IMR-90 (cell line): ENCODE data around the gene KLHL28. TPM values are rescaled to one million over a fixed set of nuclear protein-coding genes. Genes with fewer than 3 reads are reported as not detected.
A peak's percentile ranks its signal among the peaks of the same experiment; 100 is the strongest.

Experiments used
- ATAC-seq: fragments of 200-7000 bp; cut with Tn5 transposase; 2 replicates; pipeline ENCODE4 v1.9.1; 2020; ENCODE audit warnings: low read depth, mild to moderate bottlenecking, moderate library complexity
- BruUV-seq: library from RNA; stranded (reverse); fragments of 400-500 nt; replicated peaks from 2 replicates; lab custom pipeline; 2021; lab: Mats Ljungman, UMichigan
- CTCF ChIA-PET: fragments of 300-600 bp; formaldehyde crosslinking; extraction: SDS; loops from one replicate; lab custom pipeline; 2021; ENCODE audit warnings: antibody characterized with exemption; lab: Yijun Ruan, JAX
- POLR2A ChIA-PET: fragments of 300-600 bp; sonication (Branson Sonifier 250); formaldehyde crosslinking; loops from one replicate; lab custom pipeline; 2022; ENCODE audit warnings: antibody characterized with exemption; ENCODE audit not compliant: unreplicated experiment; lab: Charles Lee
- DNase-seq: peaks from one replicate; pipeline ENCODE4 v3.0.0; 2013
- H2AFZ ChIP-seq: replicated peaks from 2 replicates; pipeline ENCODE3; 2013; ENCODE audit warnings: low read length, mild to moderate bottlenecking; ENCODE audit not compliant: poor library complexity
- H2AK5ac ChIP-seq: 2 replicates; pipeline ENCODE4 v1.6.1; 2013; ENCODE audit warnings: low read depth, low read length, inconsistent platforms
- H2AK9ac ChIP-seq: replicated peaks from 2 replicates; pipeline ENCODE3; 2013; ENCODE audit warnings: mild to moderate bottlenecking, low read depth, low read length, moderate library complexity; ENCODE audit not compliant: poor library complexity
- H2BK120ac ChIP-seq: 2 replicates; pipeline ENCODE4 v1.6.1; 2013; ENCODE audit warnings: low read depth, low read length, inconsistent platforms
- H2BK15ac ChIP-seq: 3 replicates; pipeline ENCODE4 v1.6.1; 2013; ENCODE audit warnings: low read depth, low read length, inconsistent platforms
- H2BK20ac ChIP-seq: 2 replicates; pipeline ENCODE4 v1.6.1; 2013; ENCODE audit warnings: low read depth, mild to moderate bottlenecking, inconsistent platforms, low read length, moderate library complexity
- H2BK5ac ChIP-seq: 2 replicates; pipeline ENCODE4 v1.6.1; 2013; ENCODE audit warnings: mild to moderate bottlenecking, low read depth, low read length, inconsistent platforms; ENCODE audit not compliant: poor library complexity, severe bottlenecking
- H3K14ac ChIP-seq: replicated peaks from 2 replicates; pipeline ENCODE4 v1.6.1; 2013; ENCODE audit warnings: low read depth, low read length, inconsistent platforms
- H3K18ac ChIP-seq: 2 replicates; pipeline ENCODE4 v1.6.1; 2013; ENCODE audit warnings: low read depth, low read length, control low read depth
- H3K23ac ChIP-seq: 2 replicates; pipeline ENCODE4 v1.6.1; 2013; ENCODE audit warnings: low read depth, low read length, inconsistent platforms
- H3K27ac ChIP-seq: 2 replicates; pipeline ENCODE4 v1.5.1; 2013; ENCODE audit warnings: mild to moderate bottlenecking, control low read depth, low read length; ENCODE audit not compliant: insufficient read depth
- H3K27me3 ChIP-seq: 2 replicates; pipeline ENCODE4 v1.6.1; 2013; ENCODE audit warnings: low read length; ENCODE audit not compliant: control insufficient read depth, insufficient read depth
- H3K36me3 ChIP-seq: 2 replicates; pipeline ENCODE4 v1.6.1; 2013; ENCODE audit warnings: low read length, mixed read lengths; ENCODE audit not compliant: control insufficient read depth, insufficient read depth
- H3K4ac ChIP-seq: 2 replicates; pipeline ENCODE4 v1.6.1; 2013; ENCODE audit warnings: low read depth, low read length, inconsistent platforms
- H3K4me1 ChIP-seq: 2 replicates; pipeline ENCODE4 v1.6.1; 2013; ENCODE audit warnings: low read length, mixed read lengths; ENCODE audit not compliant: control insufficient read depth, insufficient read depth
- H3K4me2 ChIP-seq: 2 replicates; pipeline ENCODE4 v1.6.1; 2013; ENCODE audit warnings: low read depth, mild to moderate bottlenecking, control low read depth, low read length, moderate library complexity
- H3K4me3 ChIP-seq: 2 replicates; pipeline ENCODE4 v1.5.1; 2013; ENCODE audit warnings: low read depth, mild to moderate bottlenecking, control low read depth, low read length, moderate library complexity; ENCODE audit not compliant: insufficient read depth
- H3K56ac ChIP-seq: 2 replicates; pipeline ENCODE4 v1.6.1; 2013; ENCODE audit warnings: low read length, inconsistent platforms; ENCODE audit not compliant: insufficient read depth; ENCODE audit errors: extremely low read depth
- H3K79me1 ChIP-seq, 2 experiments: 2 replicates each; pipeline ENCODE4 v1.6.1; 2013; ENCODE audit warnings: low read length in 2 of 2, inconsistent platforms in 1 of 2, low read depth in 1 of 2
- H3K9ac ChIP-seq: 2 replicates; pipeline ENCODE4 v1.6.1; 2013; ENCODE audit warnings: low read depth, low read length, control low read depth
- H3K9me1 ChIP-seq: 2 replicates; pipeline ENCODE4 v1.6.1; 2013; ENCODE audit warnings: low read length, inconsistent platforms; ENCODE audit not compliant: insufficient read depth
- H3K9me3 ChIP-seq: 2 replicates; pipeline ENCODE4 v1.6.1; 2013; ENCODE audit warnings: low read length; ENCODE audit not compliant: control insufficient read depth, insufficient read depth
- H4K20me1 ChIP-seq: 2 replicates; pipeline ENCODE4 v1.6.1; 2013; ENCODE audit warnings: low read length, inconsistent platforms; ENCODE audit not compliant: insufficient read depth
- H4K5ac ChIP-seq: 2 replicates; pipeline ENCODE4 v1.6.1; 2013; ENCODE audit warnings: mild to moderate bottlenecking, low read depth, low read length, control low read depth
- H4K8ac ChIP-seq, 2 experiments: 2 replicates each; pipeline ENCODE4 v1.6.1; 2013; ENCODE audit warnings: low read depth in 2 of 2, low read length in 2 of 2, control low read depth in 1 of 2, inconsistent platforms in 1 of 2
- H4K91ac ChIP-seq: 2 replicates; pipeline ENCODE4 v1.6.1; 2013; ENCODE audit warnings: low read depth, low read length, inconsistent platforms; ENCODE audit not compliant: insufficient read depth
- CEBPB ChIP-seq: IDR thresholded peaks from 2 replicates; pipeline ENCODE4 v1.6.1; 2012; ENCODE audit warnings: low read depth, low read length, improper control_type of control experiment
- CHD1 ChIP-seq: IDR thresholded peaks from 2 replicates; pipeline ENCODE4 v1.6.1; 2012; ENCODE audit warnings: low read depth, low read length, improper control_type of control experiment
- CTCF ChIP-seq: conservative IDR thresholded peaks from 2 replicates; pipeline ENCODE4 v1.5.1; 2012; ENCODE audit warnings: mild to moderate bottlenecking, low read depth, low read length, improper control_type of control experiment
- ELK1 ChIP-seq: fragments of 150-350 bp; IDR thresholded peaks from 2 replicates; pipeline ENCODE4 v1.6.1; 2016; ENCODE audit warnings: low read depth, mild to moderate bottlenecking, low read length, moderate library complexity, borderline replicate concordance
- FOS ChIP-seq: fragments of 150-350 bp; IDR thresholded peaks from 2 replicates; pipeline ENCODE4 v1.6.1; 2016; ENCODE audit warnings: low read depth, low read length
- MAFK ChIP-seq: IDR thresholded peaks from 2 replicates; pipeline ENCODE4 v1.6.1; 2012; ENCODE audit warnings: low read depth, low read length, improper control_type of control experiment
- POLR2A ChIP-seq: IDR thresholded peaks from 2 replicates; pipeline ENCODE4 v1.6.1; 2012; ENCODE audit warnings: mild to moderate bottlenecking, low read depth, low read length
- RCOR1 ChIP-seq: IDR thresholded peaks from 2 replicates; pipeline ENCODE4 v1.6.1; 2012; ENCODE audit warnings: mild to moderate bottlenecking, low read length, improper control_type of control experiment; ENCODE audit not compliant: insufficient replicate concordance
- RFX5 ChIP-seq: IDR thresholded peaks from 2 replicates; pipeline ENCODE4 v1.8.0; 2012; ENCODE audit warnings: low read depth, mild to moderate bottlenecking, low read length, moderate library complexity
- SMC3 ChIP-seq: fragments of 150-350 bp; IDR thresholded peaks from 2 replicates; pipeline ENCODE4 v1.6.1; 2016; ENCODE audit warnings: low read depth, mild to moderate bottlenecking, antibody characterized with exemption, low read length, moderate library complexity
- USF2 ChIP-seq: fragments of 150-350 bp; IDR thresholded peaks from 2 replicates; pipeline ENCODE4 v1.6.1; 2017; ENCODE audit warnings: mild to moderate bottlenecking, antibody characterized with exemption, low read length, low read depth
- WGBS, 2 experiments: methylation state at CpG; one replicate each; pipeline versions ENCODE4 v1.1.5 to v1.1.7; 2013; ENCODE audit warnings: missing lambda C conversion rate in 2 of 2; ENCODE audit not compliant: insufficient read length in 1 of 2; ENCODE audit errors: extremely low coverage in 2 of 2; 5-methylcytosine and 5-hydroxymethylcytosine counted together
- dilution Hi-C: fragments of 300-500 bp; cut with HindIII; formaldehyde crosslinking; loops from one replicate; pipeline ENCODE4 v1.14.3; 2018; ENCODE audit warnings: low sequenced_read_pairs; ENCODE audit not compliant: unreplicated experiment
- in situ Hi-C: fragments of 300-500 bp; cut with MboI; formaldehyde crosslinking; loops from 3 replicates; pipeline ENCODE4 v1.14.3; 2019; ENCODE audit warnings: low sequenced_read_pairs, inconsistent platforms, mixed read lengths
- intact Hi-C: fragments of 100-400 bp; cut with micrococcal nuclease; formaldehyde crosslinking; loops from 2 replicates; pipeline ENCODE4 v1.10.0; 2022
- polyA plus RNA-seq, 3 experiments: library from polyadenylated mRNA; depleted of rRNA; stranded (reverse); fragments of >200 nt; gene quantifications; 2 replicates each; pipeline ENCODE4 v1.2.3, GENCODE V29; 2012; ENCODE audit warnings: low replicate concordance in 1 of 3
- total RNA-seq: library from RNA; depleted of rRNA; stranded (reverse); fragments of >200 nt; gene quantifications from 2 replicates; pipeline ENCODE4 v1.2.3, GENCODE V29; 2012

The KLHL28 gene
- total and polyA plus RNA-seq, 2 of the 4 experiments (the other 2 are of a cell fraction): 2.9 to 7.7 TPM

GRCh38 chr14:44896275-44897040, 65.3 kb downstream of the KLHL28 start:
- H4K91ac ChIP-seq: peak overlapping the region; percentile 98
- H2BK5ac ChIP-seq: peak overlapping the region; percentile 100
- peak overlapping the region; percentile 91 for H3K14ac ChIP-seq
- H4K8ac ChIP-seq: peak overlapping the region; percentile 96
- H3K4ac ChIP-seq: peak overlapping the region; percentile 96
- intact Hi-C loops: loop anchor here (5.0 kb wide), 1 partner anchor 356 kb away; the partner anchor contains the start of gene MIS18BP1
- H3K23ac ChIP-seq: peak overlapping the region; percentile 66; the same call in 1 of the 2 replicates
- H4K5ac ChIP-seq: peak overlapping the region; percentile 100
- H4K20me1 ChIP-seq: peaks cover 7% of the 10 kb centered on the region; the same call in 1 of the 2 replicates
- ATAC-seq (no peak), DNase-seq (no peak)
- H3K4me3 ChIP-seq: no peak overlapping the region
- BruUV-seq: TSS peak; percentile 61
- 100% methylated on average over 2 of the region's 10 CpGs; no CpG with 5 or more reads in 1 of the 2 experiments for WGBS, 2 experiments
- dilution Hi-C loops: no loop called here
- H3K56ac ChIP-seq: peak overlapping the region; percentile 64; the same call in 1 of the 2 replicates
- peak overlapping the region; percentile 100 for H3K18ac ChIP-seq
- H3K9ac ChIP-seq: peak overlapping the region; percentile 41; the same call in 1 of the 2 replicates
- peaks cover 2% of the 10 kb centered on the region for H3K9me3 ChIP-seq
- H3K4me2 ChIP-seq: peak overlapping the region; percentile 60; the same call in 1 of the 2 replicates
- peak overlapping the region; percentile 62 for H2AFZ ChIP-seq
- peak overlapping the region; percentile 66 for H2AK9ac ChIP-seq
- H3K27me3 ChIP-seq: no peaks in the 10 kb centered on the region
- H3K9me1 ChIP-seq: no peaks in the 10 kb centered on the region
- peak overlapping the region; percentile 99 for H2BK15ac ChIP-seq
- POLR2A ChIA-PET: interaction anchor here (0.6 to 0.7 kb wide), 3 partner anchors 40 to 160 kb away, joined by 3 to 15 read pairs (median 3); no protein-coding TSS in a partner anchor
- peak overlapping the region; percentile 99 for H2BK120ac ChIP-seq
- peaks cover 0 to 10% of the 10 kb centered on the region in 2 experiments; a peak in 2 of 4 replicates for H3K79me1 ChIP-seq
- in situ Hi-C loops: no loop called here
- H3K36me3 ChIP-seq: peaks cover 2% of the 10 kb centered on the region
- peak overlapping the region; percentile 100 for H3K27ac ChIP-seq
- CTCF ChIA-PET: interaction anchor here (0.5 to 0.8 kb wide), 2 partner anchors 50 to 372 kb away, joined by 4 to 5 read pairs; no protein-coding TSS in a partner anchor
- no peak for TF ChIP-seq FOS
- no peak for TF ChIP-seq MAFK
- no peak for TF ChIP-seq CTCF
- TF ChIP-seq CEBPB: no peak
- no peak for TF ChIP-seq CHD1
- TF ChIP-seq POLR2A: no peak
- TF ChIP-seq RCOR1: no peak
- no peak for TF ChIP-seq SMC3
- TF ChIP-seq RFX5: no peak
- no peak for TF ChIP-seq USF2
- TF ChIP-seq ELK1: no peak
- H2AK5ac ChIP-seq: peak overlapping the region; percentile 99
- H3K4me1 ChIP-seq: peaks cover 8% of the 10 kb centered on the region
- peak overlapping the region; percentile 96 for H2BK20ac ChIP-seq
